Kidney (tissue), 14 donors: ENCODE results near the gene GOPC. TPM values are rescaled to one million over a fixed set of nuclear protein-coding genes. Genes with fewer than 3 reads are reported as not detected.

Experiments used
- DNase-seq, 5 donors: peaks; one replicate each; pipeline ENCODE4 v3.0.0-alpha.2; 2013 to 2020
- FAIRE-seq: peaks from 2 replicates; lab custom pipeline; 2012; peaks lifted over from hg19 to GRCh38; lab: Jason Lieb, UNC
- H3K27ac ChIP-seq, 2 donors: one replicate each; pipeline ENCODE4 v1.7.0; 2013; ENCODE audit warnings: low read depth in 2 of 2, low read length in 2 of 2, inconsistent platforms in 1 of 2
- H3K27me3 ChIP-seq: one replicate; pipeline ENCODE4 v1.7.1; 2013; ENCODE audit warnings: low read length, inconsistent platforms; ENCODE audit not compliant: control insufficient read depth, insufficient read depth
- H3K36me3 ChIP-seq, 3 donors: one replicate each; pipeline versions ENCODE4 v1.7.0 to v1.7.1; 2013; ENCODE audit warnings: low read length in 3 of 3, control low read depth in 1 of 3, inconsistent platforms in 1 of 3; ENCODE audit not compliant: insufficient read depth in 3 of 3, control insufficient read depth in 2 of 3
- H3K4me1 ChIP-seq, 3 donors: one replicate each; pipeline versions ENCODE4 v1.7.0 to v1.7.1; 2013; ENCODE audit warnings: low read length in 3 of 3, inconsistent platforms in 1 of 3, low read depth in 1 of 3; ENCODE audit not compliant: control insufficient read depth in 2 of 3, insufficient read depth in 2 of 3
- H3K4me3 ChIP-seq, 3 donors: one replicate each; pipeline versions ENCODE4 v1.7.0 to v1.8.1; 2013; ENCODE audit warnings: low read length in 3 of 3, control low read depth in 1 of 3, inconsistent platforms in 1 of 3
- H3K9ac ChIP-seq, 3 donors: one replicate each; pipeline versions ENCODE4 v1.7.0 to v1.7.1; 2013; ENCODE audit warnings: low read length in 3 of 3, control low read depth in 1 of 3, inconsistent platforms in 1 of 3
- H3K9me3 ChIP-seq, 3 donors: one replicate each; pipeline versions ENCODE4 v1.7.0 to v1.7.1; 2013; ENCODE audit warnings: low read length in 3 of 3, control low read depth in 1 of 3, inconsistent platforms in 1 of 3; ENCODE audit not compliant: control insufficient read depth in 2 of 3, insufficient read depth in 1 of 3
- intact Hi-C: fragments of 100-400 bp; cut with DNase I; formaldehyde crosslinking; loops from one replicate; pipeline ENCODE4 v1.11.1; 2022
- polyA plus RNA-seq: library from polyadenylated mRNA; stranded (reverse); fragments of 350-450 nt; fragmentation: Illumina TruSeq; extraction: RNeasy Lipid Tissue Mini Kit (QIAGEN cat#74804); gene quantifications from one replicate; pipeline ENCODE4 v1.2.3, GENCODE V29; 2014; ENCODE audit warnings: low read depth, low replicate concordance; ENCODE audit not compliant: insufficient read depth
- total RNA-seq: library from RNA; stranded (reverse); fragmentation: NEBNext Ultra II Directional; extraction: Animal tissue kit (Norgen Biotek cat#: 25700); gene quantifications from one replicate; pipeline ENCODE4 v1.2.1, GENCODE V29; 2021
- TF ChIP-seq, protein P1 (sequence below): IDR thresholded peaks from 3 replicates; pipeline ENCODE4 v1.5.1; 2012; ENCODE audit warnings: mild to moderate bottlenecking, moderate library complexity, borderline replicate concordance; ENCODE audit not compliant: insufficient read depth; ENCODE audit errors: extremely low read depth
- donor health status: control.
- donor health status: control.
- donor health status: control.
- donor health status: control.
- donor health status: control.
- donor health status: DM: yes; HTN: yes; CAD: no.
- donor health status: Normal renal cell carcinoma (clear cell type).

The GOPC gene
- total and polyA plus RNA-seq, 2 donors from 2014 or later: 12.5 to 21.4 TPM

GRCh38 chr6:117637770-117638169 lies 35.5 kb upstream of the GOPC start:
- intact Hi-C loops: no loop called here
- Histone ChIP-seq H3K36me3 (no peaks in the 10 kb centered on the region), H3K27me3 (no peaks in the 10 kb centered on the region), H3K4me1 (no peaks in the 10 kb centered on the region), H3K27ac (no peak overlapping the region), H3K4me3 (no peak overlapping the region), H3K9me3 (no peaks in the 10 kb centered on the region), H3K9ac (no peak overlapping the region)
- FAIRE-seq (no peak), DNase-seq (no peak)
- TF ChIP-seq, protein P1, sequence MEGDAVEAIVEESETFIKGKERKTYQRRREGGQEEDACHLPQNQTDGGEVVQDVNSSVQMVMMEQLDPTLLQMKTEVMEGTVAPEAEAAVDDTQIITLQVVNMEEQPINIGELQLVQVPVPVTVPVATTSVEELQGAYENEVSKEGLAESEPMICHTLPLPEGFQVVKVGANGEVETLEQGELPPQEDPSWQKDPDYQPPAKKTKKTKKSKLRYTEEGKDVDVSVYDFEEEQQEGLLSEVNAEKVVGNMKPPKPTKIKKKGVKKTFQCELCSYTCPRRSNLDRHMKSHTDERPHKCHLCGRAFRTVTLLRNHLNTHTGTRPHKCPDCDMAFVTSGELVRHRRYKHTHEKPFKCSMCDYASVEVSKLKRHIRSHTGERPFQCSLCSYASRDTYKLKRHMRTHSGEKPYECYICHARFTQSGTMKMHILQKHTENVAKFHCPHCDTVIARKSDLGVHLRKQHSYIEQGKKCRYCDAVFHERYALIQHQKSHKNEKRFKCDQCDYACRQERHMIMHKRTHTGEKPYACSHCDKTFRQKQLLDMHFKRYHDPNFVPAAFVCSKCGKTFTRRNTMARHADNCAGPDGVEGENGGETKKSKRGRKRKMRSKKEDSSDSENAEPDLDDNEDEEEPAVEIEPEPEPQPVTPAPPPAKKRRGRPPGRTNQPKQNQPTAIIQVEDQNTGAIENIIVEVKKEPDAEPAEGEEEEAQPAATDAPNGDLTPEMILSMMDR: no peak

DNA sequence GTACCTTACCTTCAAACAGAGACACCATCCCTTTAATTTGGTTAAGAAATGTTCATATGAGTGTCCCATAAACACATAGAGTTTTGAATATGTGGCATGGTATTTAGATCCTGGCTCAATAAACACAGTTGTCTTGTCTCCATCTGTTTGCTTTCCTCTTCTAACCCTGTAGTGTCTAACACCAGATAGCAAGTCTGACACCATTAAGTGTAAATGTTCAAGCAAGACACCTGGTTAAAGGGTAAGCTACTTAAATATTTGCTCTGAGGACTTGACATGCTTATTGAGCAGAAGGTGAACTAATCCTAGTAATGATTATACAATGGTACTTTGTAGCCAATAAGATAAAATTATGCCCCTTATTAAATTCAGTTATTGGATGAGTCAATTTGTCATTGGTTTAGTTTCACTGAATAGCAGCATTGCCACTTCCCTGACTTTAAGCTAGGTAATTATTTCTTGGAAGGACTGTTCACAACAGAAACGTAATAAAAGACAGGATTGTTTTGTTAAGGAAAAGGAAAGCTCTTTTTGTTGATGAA lies 26.9 kb upstream of the GOPC start:
- no peak for DNase-seq
- intact Hi-C loops: no loop called here
- TF ChIP-seq, protein P1: no peak
- Histone ChIP-seq H3K27me3 (no peaks in the 10 kb centered on the region), H3K4me3 (no peak overlapping the region), H3K9ac (no peak overlapping the region), H3K9me3 (no peaks in the 10 kb centered on the region), H3K27ac (no peak overlapping the region), H3K4me1 (no peaks in the 10 kb centered on the region), H3K36me3 (no peaks in the 10 kb centered on the region)
- FAIRE-seq: no peak

DNA sequence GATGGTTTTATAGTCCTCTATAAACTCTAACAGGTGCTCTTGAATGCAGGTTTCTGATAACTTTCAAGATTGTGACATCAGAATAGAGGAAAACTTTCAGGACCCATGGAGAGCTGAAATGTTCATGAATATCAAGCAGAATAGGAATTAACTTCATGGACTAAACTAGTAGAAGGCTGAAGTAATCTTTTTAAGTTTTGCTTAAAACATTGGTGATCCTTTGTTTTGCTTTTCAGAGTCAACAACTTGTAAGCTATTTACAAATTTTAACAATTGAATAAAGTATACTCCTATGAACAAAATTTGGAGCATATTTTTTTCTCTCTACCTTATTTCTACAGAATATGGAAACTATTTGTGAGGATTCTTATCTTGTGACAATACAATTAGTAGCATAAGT lies 25.2 kb upstream of the GOPC start:
- intact Hi-C loops: no loop called here
- H3K27ac ChIP-seq: no peak overlapping the region
- H3K4me1 ChIP-seq: no peaks in the 10 kb centered on the region
- H3K9me3 ChIP-seq: no peaks in the 10 kb centered on the region
- no peak for FAIRE-seq
- H3K27me3 ChIP-seq: no peaks in the 10 kb centered on the region
- H3K36me3 ChIP-seq: no peaks in the 10 kb centered on the region
- DNase-seq: no peak
- TF ChIP-seq, protein P1: no peak
- H3K4me3 ChIP-seq: no peak overlapping the region
- H3K9ac ChIP-seq: no peak overlapping the region

GRCh38 chr6:117624869-117625481 lies 22.7 kb upstream of the GOPC start:
- TF ChIP-seq, protein P1: no peak
- Histone ChIP-seq H3K27ac (no peak overlapping the region), H3K4me1 (no peaks in the 10 kb centered on the region), H3K9ac (no peak overlapping the region), H3K27me3 (no peaks in the 10 kb centered on the region), H3K9me3 (no peaks in the 10 kb centered on the region), H3K4me3 (no peak overlapping the region), H3K36me3 (no peaks in the 10 kb centered on the region)
- DNase-seq: no peak
- no peak for FAIRE-seq
- intact Hi-C loops: no loop called here
